ENCODE results near the gene CHST15.

Gene CHST15

DNA sequence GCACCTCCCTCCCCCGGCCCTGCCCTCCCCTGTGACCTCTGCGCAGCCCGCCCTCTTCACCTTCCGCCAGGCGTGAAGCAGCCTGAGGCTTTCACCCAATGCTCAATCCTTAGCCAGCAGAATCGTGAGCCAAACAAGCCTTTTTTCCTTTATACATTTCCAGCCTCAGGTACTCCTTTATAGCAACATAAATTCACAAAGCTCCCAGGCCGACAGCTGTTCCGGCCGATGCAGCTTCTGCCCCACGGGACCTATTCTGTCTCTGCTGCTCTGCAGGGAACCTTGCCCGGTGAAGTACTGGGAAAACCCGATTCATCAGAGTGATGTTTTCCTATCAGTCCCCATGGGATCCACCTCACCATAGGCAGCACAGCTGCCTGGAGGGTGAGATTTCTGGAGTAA, 87.4 kb downstream of the CHST15 start:
- H3K4me3 ChIP-seq (ENCODE audit: low read depth, low read length), result no peak overlapping the region
- H3K4me1 ChIP-seq (ENCODE audit: control insufficient read depth, insufficient read depth, low read length), result peaks cover 13% of the 10 kb centered on the region
- no peak overlapping the region for H3K27ac ChIP-seq (ENCODE audit: low read depth, low read length)
- no peaks in the 10 kb centered on the region for H3K27me3 ChIP-seq (ENCODE audit: control insufficient read depth, insufficient read depth, low read length)
- H3K9me3 ChIP-seq (ENCODE audit: control insufficient read depth, insufficient read depth, low read depth, low read length), result no peaks in the 10 kb centered on the region
- H3K9ac ChIP-seq (ENCODE audit: low read length), result no peak overlapping the region
- H3K36me3 ChIP-seq (ENCODE audit: control insufficient read depth, insufficient read depth, low read length), result peaks cover 20% of the 10 kb centered on the region

DNA sequence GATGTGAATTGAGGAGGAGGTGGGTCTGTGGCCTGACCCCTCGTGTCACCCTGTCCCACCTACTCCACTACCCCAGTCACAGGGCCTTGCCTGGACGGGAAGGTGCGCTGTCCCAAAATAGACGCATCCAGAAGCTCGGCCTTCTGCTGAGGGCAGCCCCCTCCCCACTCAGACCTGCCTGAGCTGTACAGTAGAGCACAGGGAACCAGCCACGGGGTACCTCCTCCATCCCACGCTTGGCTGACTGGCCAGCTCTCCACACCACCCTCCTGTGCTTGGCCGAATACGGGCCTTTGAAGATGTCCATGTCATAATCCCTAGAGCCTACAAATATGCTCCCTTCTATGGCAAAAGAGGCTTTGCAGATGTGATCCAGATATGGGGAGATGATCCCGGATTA, 88.3 kb downstream of the CHST15 start:
- no peaks in the 10 kb centered on the region for H3K27me3 ChIP-seq (ENCODE audit: control insufficient read depth, insufficient read depth, low read length)
- peaks cover 9% of the 10 kb centered on the region; the same call in 1 of the 2 replicates for H3K4me1 ChIP-seq (ENCODE audit: control insufficient read depth, insufficient read depth, low read length)
- no peaks in the 10 kb centered on the region for H3K9me3 ChIP-seq (ENCODE audit: control insufficient read depth, insufficient read depth, low read depth, low read length)
- H3K27ac ChIP-seq (ENCODE audit: low read depth, low read length), result no peak overlapping the region
- H3K9ac ChIP-seq (ENCODE audit: low read length), result no peak overlapping the region
- H3K4me3 ChIP-seq (ENCODE audit: low read depth, low read length), result no peak overlapping the region
- peaks cover 20% of the 10 kb centered on the region for H3K36me3 ChIP-seq (ENCODE audit: control insufficient read depth, insufficient read depth, low read length)

DNA sequence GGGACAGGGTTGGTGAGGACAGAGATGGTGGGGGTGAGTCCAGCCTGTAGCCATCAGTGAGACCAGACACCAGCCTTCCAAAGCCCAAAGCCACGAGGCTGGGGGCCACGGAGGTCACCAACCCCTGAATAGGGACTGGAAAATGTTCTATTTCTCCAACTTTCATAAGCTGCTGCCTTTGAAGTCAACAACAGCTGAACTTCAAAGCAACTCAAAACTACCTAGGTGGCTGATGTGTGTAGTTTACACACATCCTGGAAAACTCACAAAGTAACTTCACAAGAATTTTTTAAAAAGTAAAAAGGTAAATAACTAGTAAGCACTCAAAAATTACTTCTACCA, 88.8 kb downstream of the CHST15 start:
- H3K27ac ChIP-seq (ENCODE audit: low read depth, low read length), result no peak overlapping the region
- H3K9ac ChIP-seq (ENCODE audit: low read length), result no peak overlapping the region

DNA sequence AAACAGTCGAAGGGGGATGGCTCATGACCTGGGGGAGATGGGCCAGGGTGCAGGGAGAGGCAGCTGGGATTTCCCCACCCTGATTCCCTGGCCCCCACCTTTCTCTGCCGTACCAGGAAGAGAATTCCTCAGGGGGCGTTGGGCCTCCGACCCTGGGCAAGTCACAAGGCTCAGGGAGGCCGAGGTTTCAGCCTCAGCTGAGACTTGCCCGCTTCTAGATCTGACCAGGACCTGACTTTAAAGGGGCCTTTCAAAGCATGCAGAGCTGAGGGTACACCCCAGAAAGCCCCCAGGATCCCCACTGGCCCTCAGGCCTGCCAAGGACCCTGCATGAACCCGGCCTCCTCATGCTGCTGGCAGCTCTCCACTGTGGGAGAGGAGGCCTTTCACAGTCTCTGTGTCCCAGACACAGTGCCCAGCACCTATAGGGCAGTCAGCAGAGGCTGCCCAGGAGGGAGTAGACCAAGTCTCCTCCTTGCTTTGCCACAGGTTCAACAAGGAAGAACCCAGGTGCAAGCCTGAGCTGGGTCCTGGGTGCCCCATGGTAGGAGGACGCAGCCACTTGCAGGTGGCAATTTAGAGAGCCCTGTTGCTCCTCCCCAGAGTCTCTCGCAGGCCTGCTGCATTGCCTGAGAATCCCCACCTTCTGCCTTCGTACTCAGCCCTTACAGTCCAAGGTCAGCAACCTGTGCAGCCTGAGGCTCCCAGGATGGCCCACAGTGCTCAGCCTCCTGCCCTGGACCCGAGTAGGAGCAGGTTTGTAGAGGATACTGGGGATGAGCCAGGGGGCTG, 89.3 kb downstream of the CHST15 start:
- no peaks in the 10 kb centered on the region for H3K9me3 ChIP-seq (ENCODE audit: control insufficient read depth, insufficient read depth, low read depth, low read length)
- H3K27ac ChIP-seq (ENCODE audit: low read depth, low read length), result no peak overlapping the region
- no peak overlapping the region for H3K4me3 ChIP-seq (ENCODE audit: low read depth, low read length)
- peaks cover 11% of the 10 kb centered on the region for H3K36me3 ChIP-seq (ENCODE audit: control insufficient read depth, insufficient read depth, low read length)
- no peak overlapping the region for H3K9ac ChIP-seq (ENCODE audit: low read length)
- peaks cover 12% of the 10 kb centered on the region for H3K4me1 ChIP-seq (ENCODE audit: control insufficient read depth, insufficient read depth, low read length)
- H3K27me3 ChIP-seq (ENCODE audit: control insufficient read depth, insufficient read depth, low read length), result no peaks in the 10 kb centered on the region

More for the DNA sequence above, 88.8 kb downstream of the CHST15 start:
- H3K4me1 ChIP-seq (ENCODE audit: control insufficient read depth, insufficient read depth, low read length), result peaks cover 9% of the 10 kb centered on the region; the same call in 1 of the 2 replicates
- H3K9me3 ChIP-seq (ENCODE audit: control insufficient read depth, insufficient read depth, low read depth, low read length), result no peaks in the 10 kb centered on the region
- H3K4me3 ChIP-seq (ENCODE audit: low read depth, low read length), result no peak overlapping the region
- no peaks in the 10 kb centered on the region for H3K27me3 ChIP-seq (ENCODE audit: control insufficient read depth, insufficient read depth, low read length)
- peaks cover 15% of the 10 kb centered on the region for H3K36me3 ChIP-seq (ENCODE audit: control insufficient read depth, insufficient read depth, low read length)

DNA sequence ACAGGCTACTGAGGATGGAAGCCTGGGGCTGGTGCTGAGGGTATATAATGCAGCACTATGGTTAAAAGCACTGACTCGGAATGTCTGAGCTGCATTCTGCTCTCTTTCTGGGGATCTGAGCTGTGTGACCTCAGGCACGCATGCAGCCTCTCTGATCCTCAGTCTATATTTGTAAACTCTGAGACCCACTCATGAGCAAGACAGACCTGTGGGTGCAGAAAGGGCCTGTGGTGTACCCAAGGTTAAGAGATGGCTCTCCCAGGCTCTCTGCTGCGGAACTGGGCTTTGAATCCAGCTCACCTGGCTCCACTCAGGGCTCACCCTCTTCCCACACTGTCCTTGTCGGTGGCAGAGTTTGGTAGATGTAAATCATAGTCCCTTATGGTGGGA, 89.9 kb downstream of the CHST15 start:
- no peak overlapping the region for H3K4me3 ChIP-seq (ENCODE audit: low read depth, low read length)
- H3K4me1 ChIP-seq (ENCODE audit: control insufficient read depth, insufficient read depth, low read length), result peaks cover 12% of the 10 kb centered on the region
- no peaks in the 10 kb centered on the region for H3K27me3 ChIP-seq (ENCODE audit: control insufficient read depth, insufficient read depth, low read length)
- no peaks in the 10 kb centered on the region for H3K9me3 ChIP-seq (ENCODE audit: control insufficient read depth, insufficient read depth, low read depth, low read length)
- peaks cover 6% of the 10 kb centered on the region for H3K36me3 ChIP-seq (ENCODE audit: control insufficient read depth, insufficient read depth, low read length)
- H3K9ac ChIP-seq (ENCODE audit: low read length), result no peak overlapping the region
- H3K27ac ChIP-seq (ENCODE audit: low read depth, low read length), result no peak overlapping the region

DNA sequence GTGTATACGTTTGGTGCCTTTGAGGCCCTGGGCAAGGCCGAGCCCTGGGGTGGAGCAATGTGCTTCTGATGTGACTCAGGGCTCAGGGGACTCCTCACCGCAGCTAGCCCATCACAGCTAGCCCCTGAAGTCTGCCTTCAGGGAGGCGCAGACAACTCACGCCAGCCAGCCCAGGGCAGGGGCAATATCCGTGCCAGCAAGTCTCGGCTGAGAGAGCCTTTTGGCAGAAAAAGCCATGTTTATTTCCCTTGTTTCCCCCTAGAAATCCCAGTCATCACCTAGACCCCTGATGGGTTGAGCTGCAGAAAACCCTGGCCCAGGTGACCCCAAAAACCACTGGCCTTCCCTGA, 90.4 kb downstream of the CHST15 start:
- H3K36me3 ChIP-seq (ENCODE audit: control insufficient read depth, insufficient read depth, low read length), result peaks cover 1% of the 10 kb centered on the region
- H3K27me3 ChIP-seq (ENCODE audit: control insufficient read depth, insufficient read depth, low read length), result no peaks in the 10 kb centered on the region
- H3K9ac ChIP-seq (ENCODE audit: low read length), result no peak overlapping the region
- H3K4me3 ChIP-seq (ENCODE audit: low read depth, low read length), result no peak overlapping the region
- H3K4me1 ChIP-seq (ENCODE audit: control insufficient read depth, insufficient read depth, low read length), result peaks cover 12% of the 10 kb centered on the region
- H3K9me3 ChIP-seq (ENCODE audit: control insufficient read depth, insufficient read depth, low read depth, low read length), result no peaks in the 10 kb centered on the region
- no peak overlapping the region for H3K27ac ChIP-seq (ENCODE audit: low read depth, low read length)

DNA sequence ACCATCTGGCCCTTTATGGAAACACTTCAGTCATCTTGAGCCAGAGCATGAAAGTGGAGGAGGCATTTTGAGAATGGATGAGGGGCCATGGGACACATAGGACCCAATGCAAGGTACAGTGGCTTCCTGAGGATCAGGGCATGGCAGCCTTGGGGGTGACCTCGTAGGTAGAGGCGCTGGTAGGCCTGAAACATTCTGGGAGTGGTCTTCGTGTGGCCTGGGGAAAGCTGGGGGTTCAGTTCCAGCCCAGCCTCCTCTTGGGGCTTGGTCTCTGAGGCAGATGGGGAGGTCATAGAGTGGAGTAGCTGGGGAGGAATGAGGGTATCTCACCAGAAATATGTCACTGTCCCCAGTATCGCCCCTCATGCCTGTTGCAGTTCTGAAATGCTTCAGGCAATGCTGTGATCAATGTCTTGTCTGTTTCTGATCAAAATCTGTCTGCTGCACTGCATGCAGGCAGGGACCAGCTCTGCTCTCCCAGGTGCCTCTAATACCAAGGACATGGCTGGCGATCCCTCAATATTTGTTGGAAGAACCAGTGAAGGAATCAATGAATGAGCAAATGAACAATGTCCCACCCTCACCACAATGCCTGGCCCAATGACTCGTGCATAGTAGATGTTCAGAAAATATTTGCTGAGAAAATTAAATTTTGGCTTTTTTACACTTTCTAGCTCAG, 90.9 kb downstream of the CHST15 start:
- Histone ChIP-seq H3K27ac (ENCODE audit: low read depth, low read length) (no peak overlapping the region), H3K4me3 (ENCODE audit: low read depth, low read length) (no peak overlapping the region), H3K4me1 (ENCODE audit: control insufficient read depth, insufficient read depth, low read length) (peaks cover 12% of the 10 kb centered on the region), H3K27me3 (ENCODE audit: control insufficient read depth, insufficient read depth, low read length) (no peaks in the 10 kb centered on the region), H3K36me3 (ENCODE audit: control insufficient read depth, insufficient read depth, low read length) (no peaks in the 10 kb centered on the region), H3K9me3 (ENCODE audit: control insufficient read depth, insufficient read depth, low read depth, low read length) (no peaks in the 10 kb centered on the region), H3K9ac (ENCODE audit: low read length) (no peak overlapping the region)

DNA sequence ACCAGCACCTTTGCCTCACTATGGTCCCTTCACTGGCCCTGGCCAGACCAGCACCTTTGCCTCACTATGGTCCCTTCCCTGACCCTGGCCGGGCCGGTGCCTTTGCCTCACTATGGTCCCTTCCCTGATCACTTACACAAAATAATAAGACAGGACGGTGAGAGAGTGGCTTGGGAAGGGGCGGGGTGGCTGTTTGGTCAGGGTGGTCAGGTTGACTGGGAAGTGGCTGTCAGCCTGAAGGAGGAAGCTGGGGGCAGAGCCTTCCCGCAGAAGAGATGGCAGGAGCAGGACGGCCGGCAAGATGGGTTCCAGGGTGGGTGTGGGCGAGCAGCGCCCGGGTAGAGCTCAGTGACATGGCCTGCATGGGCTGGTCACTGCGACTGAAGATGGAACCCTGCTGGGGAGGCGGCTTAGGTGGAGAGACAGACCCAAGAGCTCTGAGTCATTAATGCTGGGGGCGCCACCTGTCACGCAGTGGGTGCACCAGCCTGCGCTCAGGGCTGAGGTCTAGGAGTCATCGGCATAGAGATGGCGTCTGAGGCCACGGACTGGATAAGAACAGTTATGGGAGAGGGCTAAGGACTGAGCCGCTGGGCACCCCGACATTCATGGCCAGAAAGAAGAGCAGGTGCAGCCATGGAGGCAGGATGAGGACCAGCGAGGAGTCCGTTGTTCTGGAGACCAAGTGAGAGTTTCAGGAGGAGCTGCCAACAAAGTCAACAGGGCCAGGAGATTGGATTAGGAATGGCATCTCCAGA, 91.8 kb downstream of the CHST15 start:
- H3K27ac ChIP-seq (ENCODE audit: low read depth, low read length), result no peak overlapping the region
- H3K9ac ChIP-seq (ENCODE audit: low read length), result no peak overlapping the region
- peaks cover 12% of the 10 kb centered on the region for H3K4me1 ChIP-seq (ENCODE audit: control insufficient read depth, insufficient read depth, low read length)
- no peaks in the 10 kb centered on the region for H3K27me3 ChIP-seq (ENCODE audit: control insufficient read depth, insufficient read depth, low read length)
- no peaks in the 10 kb centered on the region for H3K36me3 ChIP-seq (ENCODE audit: control insufficient read depth, insufficient read depth, low read length)
- H3K4me3 ChIP-seq (ENCODE audit: low read depth, low read length), result no peak overlapping the region
- H3K9me3 ChIP-seq (ENCODE audit: control insufficient read depth, insufficient read depth, low read depth, low read length), result no peaks in the 10 kb centered on the region

DNA sequence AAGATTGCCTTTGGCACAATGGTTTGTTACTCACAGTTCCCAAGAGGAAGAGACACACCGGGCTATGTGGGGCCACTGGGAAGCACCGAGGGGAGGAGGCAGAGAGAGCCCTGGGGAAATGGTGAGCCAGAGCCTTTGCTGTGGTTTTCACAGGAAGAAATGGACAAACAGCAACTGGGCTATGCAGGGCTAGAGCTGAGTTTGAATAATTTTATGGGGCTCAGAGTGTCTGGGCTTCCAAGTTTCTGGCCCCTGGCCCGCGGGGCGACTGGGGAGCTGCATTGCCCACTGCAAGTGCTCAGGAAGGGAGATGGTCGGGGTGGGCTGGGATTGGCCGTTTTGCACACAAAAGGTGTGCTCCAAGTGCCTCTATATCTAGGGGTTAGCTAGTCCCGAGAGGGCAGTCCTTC, 92.6 kb downstream of the CHST15 start:
- H3K36me3 ChIP-seq (ENCODE audit: control insufficient read depth, insufficient read depth, low read length), result no peaks in the 10 kb centered on the region
- H3K4me1 ChIP-seq (ENCODE audit: control insufficient read depth, insufficient read depth, low read length), result peaks cover 5% of the 10 kb centered on the region
- no peaks in the 10 kb centered on the region for H3K27me3 ChIP-seq (ENCODE audit: control insufficient read depth, insufficient read depth, low read length)
- no peak overlapping the region for H3K27ac ChIP-seq (ENCODE audit: low read depth, low read length)
- H3K4me3 ChIP-seq (ENCODE audit: low read depth, low read length), result no peak overlapping the region
- no peak overlapping the region for H3K9ac ChIP-seq (ENCODE audit: low read length)
- H3K9me3 ChIP-seq (ENCODE audit: control insufficient read depth, insufficient read depth, low read depth, low read length), result no peaks in the 10 kb centered on the region

DNA sequence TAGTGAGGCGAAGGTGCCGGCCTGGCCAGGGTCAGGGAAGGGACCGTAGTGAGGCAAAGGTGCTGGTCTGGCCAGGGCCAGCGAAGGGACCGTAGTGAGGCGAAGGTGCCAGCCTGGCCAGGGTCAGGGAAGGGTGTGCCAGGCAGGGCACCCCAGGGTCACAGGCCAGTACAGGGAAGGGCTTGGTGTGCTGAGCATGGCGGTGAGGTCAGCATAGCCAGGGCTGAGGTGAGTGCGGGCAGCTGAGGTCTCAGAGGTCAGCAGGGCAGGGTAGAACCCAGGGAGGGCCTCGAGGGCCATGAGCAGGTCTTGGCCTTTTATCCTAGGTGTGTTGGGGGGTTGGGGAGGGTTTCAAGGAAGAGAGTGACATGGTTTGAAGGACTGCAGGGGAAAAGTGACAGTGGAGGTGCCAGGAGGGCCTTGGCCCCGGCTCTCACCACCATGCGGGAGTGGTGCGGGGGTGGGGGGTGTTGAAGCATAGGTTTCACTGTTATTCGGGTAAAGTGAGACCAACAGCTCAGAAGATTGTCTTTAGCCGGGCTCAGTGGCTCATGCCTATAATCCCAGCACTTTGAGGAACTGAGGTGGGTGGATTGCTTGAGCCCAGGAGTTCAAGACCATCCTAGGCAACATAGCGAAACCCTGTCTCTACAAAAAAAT, 93.3 kb downstream of the CHST15 start:
- Histone ChIP-seq H3K9ac (ENCODE audit: low read length) (no peak overlapping the region), H3K27ac (ENCODE audit: low read depth, low read length) (no peak overlapping the region), H3K27me3 (ENCODE audit: control insufficient read depth, insufficient read depth, low read length) (no peaks in the 10 kb centered on the region), H3K4me1 (ENCODE audit: control insufficient read depth, insufficient read depth, low read length) (peaks cover 6% of the 10 kb centered on the region), H3K4me3 (ENCODE audit: low read depth, low read length) (no peak overlapping the region), H3K9me3 (ENCODE audit: control insufficient read depth, insufficient read depth, low read depth, low read length) (no peaks in the 10 kb centered on the region), H3K36me3 (ENCODE audit: control insufficient read depth, insufficient read depth, low read length) (no peaks in the 10 kb centered on the region)

DNA sequence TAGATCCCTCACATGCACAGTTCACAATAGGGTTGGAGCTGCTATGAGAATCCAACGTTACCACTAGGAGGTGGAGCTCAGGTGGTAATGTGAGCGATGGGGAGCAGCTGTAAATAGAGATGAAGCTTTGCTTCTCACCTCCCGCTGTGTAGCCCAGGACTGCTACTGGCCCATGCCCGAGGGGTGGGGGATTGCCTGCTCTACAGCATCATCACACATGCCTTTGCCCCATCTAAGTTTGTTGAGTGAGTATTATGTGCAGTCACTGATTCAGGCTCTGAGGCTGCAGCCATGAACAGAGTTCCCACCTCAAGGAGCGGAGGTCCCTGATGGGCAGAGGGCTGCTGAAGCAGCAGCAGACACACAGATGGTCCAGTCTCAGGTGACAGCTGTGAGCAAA, 94.1 kb downstream of the CHST15 start:
- Histone ChIP-seq H3K9ac (ENCODE audit: low read length) (no peak overlapping the region), H3K27ac (ENCODE audit: low read depth, low read length) (no peak overlapping the region), H3K9me3 (ENCODE audit: control insufficient read depth, insufficient read depth, low read depth, low read length) (no peaks in the 10 kb centered on the region)

More for the DNA sequence above, 94.1 kb downstream of the CHST15 start:
- H3K27me3 ChIP-seq (ENCODE audit: control insufficient read depth, insufficient read depth, low read length), result peaks cover 3% of the 10 kb centered on the region
- no peaks in the 10 kb centered on the region for H3K36me3 ChIP-seq (ENCODE audit: control insufficient read depth, insufficient read depth, low read length)
- peaks cover 11% of the 10 kb centered on the region for H3K4me1 ChIP-seq (ENCODE audit: control insufficient read depth, insufficient read depth, low read length)
- H3K4me3 ChIP-seq (ENCODE audit: low read depth, low read length), result no peak overlapping the region

Measured in HUES6 (cell line).